Astrocyte of the cerebellum (primary cell): ENCODE measurements around the gene MYO16.

Experiments used
- DNase-seq: peaks from one replicate; pipeline ENCODE4 v3.0.0-alpha.2; 2011; ENCODE audit warnings: low read depth
- H3K4me3 ChIP-seq: 2 replicates; pipeline ENCODE4 v1.5.1; 2011; ENCODE audit warnings: mild to moderate bottlenecking, low read depth, low read length, moderate library complexity
- CTCF ChIP-seq: IDR thresholded peaks from 2 replicates; pipeline ENCODE4 v1.5.1; 2012; ENCODE audit warnings: low read length, low read depth, moderate library complexity, mild to moderate bottlenecking; ENCODE audit errors: missing control alignments
- in situ Hi-C: cut with HindIII; loops from 2 replicates; pipeline ENCODE4 v1.10.0; 2017; ENCODE audit warnings: low sequenced_read_pairs

MYO16 gene

GRCh38 chr13:108686027-108686426 lies 56.6 kb downstream of the MYO16 start:
- TF ChIP-seq CTCF = no peak
- in situ Hi-C loops = no loop called here
- no peak overlapping the region for H3K4me3 ChIP-seq
- no peak for DNase-seq

- no peak overlapping the region for H3K4me3 ChIP-seq
- no peak for TF ChIP-seq CTCF
- no peak for DNase-seq
- in situ Hi-C loops = no loop called here
Observed at GRCh38 chr13:108690726-108691125, 61.3 kb downstream of the MYO16 start.

GRCh38 chr13:108700422-108701170 lies 71.2 kb downstream of the MYO16 start:
- in situ Hi-C loops = no loop called here
- peak; percentile 99 for DNase-seq
- no peak for TF ChIP-seq CTCF
- no peak overlapping the region for H3K4me3 ChIP-seq

- no peak overlapping the region for H3K4me3 ChIP-seq
- no peak for DNase-seq
- no peak for TF ChIP-seq CTCF
- in situ Hi-C loops = no loop called here
Observed at GRCh38 chr13:108702171-108702570, 72.8 kb downstream of the MYO16 start.

GRCh38 chr13:108705031-108705430 lies 75.6 kb downstream of the MYO16 start:
- in situ Hi-C loops = no loop called here
- no peak for TF ChIP-seq CTCF
- H3K4me3 ChIP-seq = no peak overlapping the region
- DNase-seq = no peak

- DNase-seq = no peak
- in situ Hi-C loops = no loop called here
- TF ChIP-seq CTCF = no peak
- no peak overlapping the region for H3K4me3 ChIP-seq
Observed at GRCh38 chr13:108707584-108707983, 78.2 kb downstream of the MYO16 start.
